OCI-LY1 (cell line): Measurements from ENCODE around the gene DYRK1B.
A peak's percentile ranks its signal among the peaks of the same experiment; 100 is the strongest.

Experiments
- H2AFZ ChIP-seq: fragments of 200-600 bp; sonication (generic), shearing (Covaris generic); 2 replicates; pipeline ENCODE4 v1.6.0; 2014; ENCODE audit warnings: antibody characterized with exemption, mild to moderate bottlenecking, low read length
- H3F3A ChIP-seq: fragments of 200-600 bp; sonication (generic), shearing (Covaris generic); 2 replicates; pipeline ENCODE4 v1.6.0; 2014; ENCODE audit warnings: mild to moderate bottlenecking, antibody characterized with exemption, low read length, moderate library complexity; ENCODE audit not compliant: insufficient read depth
- H3K27ac ChIP-seq: fragments of 200-600 bp; sonication (generic); 2 replicates; pipeline ENCODE4 v1.5.1; 2014; ENCODE audit warnings: low read length, mixed run types, mild to moderate bottlenecking, low read depth; ENCODE audit not compliant: poor library complexity, severe bottlenecking
- H3K27me3 ChIP-seq: fragments of 200-600 bp; sonication (generic); 2 replicates; pipeline ENCODE4 v1.6.0; 2014; ENCODE audit warnings: antibody characterized with exemption, mild to moderate bottlenecking, low read length, moderate library complexity; ENCODE audit not compliant: insufficient read depth
- H3K36me3 ChIP-seq: fragments of 200-600 bp; sonication (generic); 2 replicates; pipeline ENCODE4 v1.6.1; 2014; ENCODE audit warnings: mild to moderate bottlenecking, antibody characterized with exemption, low read length, moderate library complexity, mixed read lengths; ENCODE audit not compliant: insufficient read depth
- H3K4me1 ChIP-seq: fragments of 200-600 bp; sonication (generic); 2 replicates; pipeline ENCODE4 v1.5.1; 2014; ENCODE audit warnings: mild to moderate bottlenecking, low read length, moderate library complexity; ENCODE audit not compliant: insufficient read depth, severe bottlenecking
- H3K4me2 ChIP-seq: fragments of 200-600 bp; sonication (generic), shearing (Covaris generic); 2 replicates; pipeline ENCODE4 v1.6.1; 2014; ENCODE audit warnings: low read length
- H3K4me3 ChIP-seq: fragments of 200-600 bp; sonication (generic); 2 replicates; pipeline ENCODE4 v1.5.1; 2014; ENCODE audit warnings: low read length, low read depth, mild to moderate bottlenecking, mixed read lengths; ENCODE audit not compliant: poor library complexity, severe bottlenecking
- H3K79me2 ChIP-seq: fragments of 200-600 bp; shearing (Covaris generic); 2 replicates; pipeline ENCODE4 v1.6.1; 2016; ENCODE audit warnings: mixed run types, low read length, mixed read lengths; ENCODE audit not compliant: insufficient read depth
- H3K9ac ChIP-seq: fragments of 200-600 bp; sonication (generic), shearing (Covaris generic); 2 replicates; pipeline ENCODE4 v1.6.1; 2014; ENCODE audit warnings: mild to moderate bottlenecking, low read length, mixed read lengths
- H3K9me2 ChIP-seq: fragments of 200-600 bp; sonication (generic), shearing (Covaris generic); 2 replicates; pipeline ENCODE4 v1.6.1; 2014; ENCODE audit warnings: low read depth, mild to moderate bottlenecking, low read length, mixed read lengths
- H3K9me3 ChIP-seq: fragments of 200-600 bp; shearing (Covaris generic); 2 replicates; pipeline ENCODE4 v1.6.1; 2014; ENCODE audit warnings: low read length, mixed read lengths
- H4K20me1 ChIP-seq: fragments of 200-600 bp; sonication (generic), shearing (Covaris generic); 2 replicates; pipeline ENCODE4 v1.6.0; 2016; ENCODE audit warnings: mild to moderate bottlenecking, low read length; ENCODE audit not compliant: insufficient read depth
- CTCF ChIP-seq: fragments of 200-600 bp; sonication (generic), shearing (Covaris generic); IDR thresholded peaks from 2 replicates; pipeline ENCODE4 v1.5.1; 2017; ENCODE audit warnings: mild to moderate bottlenecking, antibody characterized with exemption, low read length, moderate library complexity, mixed read lengths
- EZH2 ChIP-seq: fragments of 200-600 bp; sonication (generic), shearing (Covaris generic); IDR thresholded peaks from 2 replicates; pipeline ENCODE4 v1.8.0; 2017; ENCODE audit warnings: borderline replicate concordance, mixed run types, mild to moderate bottlenecking, antibody characterized with exemption, low read length, moderate library complexity, mixed read lengths

Gene DYRK1B

GRCh38 chr19:39838569-39838968 lies 4.6 kb upstream of the DYRK1B start:
- Histone ChIP-seq H2AFZ (no peak overlapping the region), H3K27ac (no peak overlapping the region), H3K9me3 (no peaks in the 10 kb centered on the region), H4K20me1 (0 out of 2 replicates have a peak, but pooled peaks cover 3% of the 10 kb centered on the region), H3K4me2 (no peak overlapping the region), H3K79me2 (peaks cover 32% of the 10 kb centered on the region), H3K4me1 (peaks cover 20% of the 10 kb centered on the region), H3F3A (no peaks in the 10 kb centered on the region), H3K27me3 (no peaks in the 10 kb centered on the region), H3K9ac (no peak overlapping the region), H3K4me3 (no peak overlapping the region), H3K9me2 (no peaks in the 10 kb centered on the region), H3K36me3 (peaks cover 70% of the 10 kb centered on the region)
- TF ChIP-seq EZH2 (no peak), CTCF (no peak)

GRCh38 chr19:39837978-39838377 lies 4.0 kb upstream of the DYRK1B start:
- H2AFZ ChIP-seq, result no peak overlapping the region
- no peaks in the 10 kb centered on the region for H3K9me2 ChIP-seq
- H3K4me3 ChIP-seq, result no peak overlapping the region
- peaks cover 70% of the 10 kb centered on the region for H3K36me3 ChIP-seq
- H3K27ac ChIP-seq, result no peak overlapping the region
- H3K4me1 ChIP-seq, result peaks cover 19% of the 10 kb centered on the region
- H3K9me3 ChIP-seq, result no peaks in the 10 kb centered on the region
- H3K9ac ChIP-seq, result no peak overlapping the region
- H3F3A ChIP-seq, result no peaks in the 10 kb centered on the region
- H3K27me3 ChIP-seq, result no peaks in the 10 kb centered on the region
- TF ChIP-seq CTCF, result no peak
- TF ChIP-seq EZH2, result no peak
- no peak overlapping the region for H3K4me2 ChIP-seq
- H3K79me2 ChIP-seq, result peaks cover 26% of the 10 kb centered on the region
- 0 out of 2 replicates have a peak, but pooled peaks cover 3% of the 10 kb centered on the region for H4K20me1 ChIP-seq

- Histone ChIP-seq H3K36me3 (peaks cover 75% of the 10 kb centered on the region), H3K79me2 (no peaks in the 10 kb centered on the region), H4K20me1 (no peaks in the 10 kb centered on the region), H2AFZ (no peak overlapping the region), H3K9me2 (no peaks in the 10 kb centered on the region), H3F3A (no peaks in the 10 kb centered on the region), H3K9me3 (no peaks in the 10 kb centered on the region), H3K4me3 (peak overlapping the region; percentile 69), H3K27ac (peak overlapping the region; percentile 25), H3K4me1 (peaks cover 13% of the 10 kb centered on the region), H3K9ac (peak overlapping the region; percentile 27; the same call in 1 of the 2 replicates), H3K4me2 (peak overlapping the region; percentile 78), H3K27me3 (no peaks in the 10 kb centered on the region)
- TF ChIP-seq CTCF (no peak), EZH2 (no peak)
Observed at GRCh38 chr19:39834287-39834841, 402 bp upstream of the DYRK1B start.
